Stimulated activated CD8-positive, alpha-beta memory T cell treated with anti-CD3 and anti-CD28 coated beads, Interleukin-15, amount 100 ng/mL, for 1 hour (primary cell): ENCODE measurements around the gene FDXACB1.
"Not testable (repeated sequence)": the region's sequence is repeated elsewhere in the genome, so short reads cannot be mapped to it uniquely, and the experiment has no call there.

Source experiments
- DNase-seq: peaks from one replicate; pipeline ENCODE4 v3.0.0-alpha.2; 2020; ENCODE audit warnings: low read depth

The FDXACB1 gene

GRCh38 chr11:111910676-111911562, 32.0 kb upstream of the FDXACB1 start:
- DNase-seq, result no peak

- no peak for DNase-seq
Measured at GRCh38 chr11:111909378-111909777, 30.4 kb upstream of the FDXACB1 start.

DNA sequence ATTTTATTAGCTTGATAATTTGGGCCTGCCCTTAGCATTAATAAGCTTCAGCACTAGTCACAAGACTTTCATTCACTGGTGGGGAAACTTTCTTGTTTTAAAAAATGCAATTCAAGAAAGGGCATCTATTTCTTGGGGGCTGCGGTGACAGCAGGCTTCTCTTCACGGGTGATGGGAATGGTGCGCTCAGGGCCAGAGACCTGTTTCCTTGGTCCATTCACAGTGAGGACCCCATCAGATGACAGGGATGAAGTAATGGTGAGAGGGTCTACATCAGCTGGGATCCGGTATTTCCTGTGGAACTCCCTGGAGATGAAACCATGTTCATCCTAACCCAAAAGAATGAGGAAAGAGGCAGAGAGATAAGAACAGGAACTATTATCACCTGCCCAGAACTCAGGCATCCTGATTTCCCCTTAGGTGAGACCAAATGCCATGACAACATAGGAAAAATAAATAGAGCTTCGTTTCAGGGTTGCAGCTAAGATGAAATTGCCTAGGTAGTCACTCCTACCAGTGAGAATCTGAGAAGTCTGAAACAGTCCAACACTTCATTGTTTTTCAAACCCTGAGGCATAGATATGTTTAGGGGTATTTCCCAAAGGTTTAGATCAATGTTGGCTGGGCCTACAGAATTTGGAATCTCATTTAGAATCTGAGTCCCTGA, 29.8 kb upstream of the FDXACB1 start:
- no peak for DNase-seq

DNA sequence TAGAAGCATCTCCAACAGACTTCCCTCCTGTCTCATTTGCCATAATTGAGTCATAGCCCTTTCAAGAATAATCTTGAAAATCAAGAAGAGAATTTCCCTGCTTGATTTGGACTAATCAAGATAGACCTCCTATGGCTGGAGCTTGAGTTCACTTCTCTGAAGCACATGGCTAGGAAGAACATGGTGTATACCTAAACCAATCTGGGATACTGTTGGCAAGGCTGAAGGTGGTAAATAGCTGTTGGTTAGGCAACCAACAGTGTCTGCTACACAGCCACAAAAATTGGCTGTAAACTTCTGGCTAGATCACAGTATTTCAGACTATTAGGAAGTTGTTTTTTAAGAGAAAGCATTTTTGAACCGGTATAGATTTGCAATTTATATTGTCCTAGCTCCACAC, 27.7 kb upstream of the FDXACB1 start:
- no peak for DNase-seq

GRCh38 chr11:111905411-111905810, 26.4 kb upstream of the FDXACB1 start:
- DNase-seq, result no peak

DNA sequence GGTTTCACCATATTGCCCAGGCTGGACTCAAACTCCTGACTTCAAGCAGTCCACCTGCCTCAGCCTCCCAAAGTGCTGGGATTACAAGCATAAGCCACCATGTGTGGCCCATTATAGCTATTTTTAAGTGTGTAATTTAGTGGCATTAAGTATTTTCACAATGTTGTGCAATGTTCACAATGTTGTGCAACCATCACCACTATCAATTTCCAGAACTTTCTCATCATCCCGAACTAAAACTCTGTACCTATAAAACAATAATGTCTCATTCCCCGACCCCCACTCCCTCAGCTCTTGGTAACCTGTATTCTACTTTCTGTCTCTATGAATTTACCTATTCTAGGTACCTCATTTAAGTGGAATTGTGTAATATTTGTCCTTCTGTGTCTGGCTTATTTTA, 7.9 kb upstream of the FDXACB1 start:
- no peak for DNase-seq

GRCh38 chr11:111886032-111886431, 7.1 kb upstream of the FDXACB1 start:
- no peak for DNase-seq

- DNase-seq, result not testable (repeated sequence)
Measured at GRCh38 chr11:111885053-111885452, 6.1 kb upstream of the FDXACB1 start.

DNA sequence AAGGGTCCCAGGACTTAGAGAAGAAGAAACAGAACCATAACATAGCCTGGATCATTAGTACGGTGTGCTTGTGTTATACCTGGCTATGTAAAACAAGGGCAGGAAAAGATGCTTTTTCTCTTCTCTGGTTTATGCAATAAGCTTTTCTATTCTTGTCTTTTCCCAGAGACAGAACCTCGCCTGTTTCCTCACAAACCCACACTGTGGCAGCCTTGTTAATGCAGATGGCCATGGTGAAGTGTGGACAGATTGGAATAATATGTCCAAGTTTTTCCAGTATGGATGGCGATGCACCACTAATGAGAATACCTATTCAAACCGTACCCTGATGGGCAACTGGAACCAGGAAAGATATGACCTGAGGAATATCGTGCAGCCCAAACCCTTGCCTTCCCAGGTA, 3.2 kb upstream of the FDXACB1 start:
- no peak for DNase-seq

GRCh38 chr11:111879637-111879960, 634 bp upstream of the FDXACB1 start:
- DNase-seq, result no peak

- DNase-seq, result no peak
Measured at GRCh38 chr11:111878385-111878848, 548 bp downstream of the FDXACB1 start.

DNA sequence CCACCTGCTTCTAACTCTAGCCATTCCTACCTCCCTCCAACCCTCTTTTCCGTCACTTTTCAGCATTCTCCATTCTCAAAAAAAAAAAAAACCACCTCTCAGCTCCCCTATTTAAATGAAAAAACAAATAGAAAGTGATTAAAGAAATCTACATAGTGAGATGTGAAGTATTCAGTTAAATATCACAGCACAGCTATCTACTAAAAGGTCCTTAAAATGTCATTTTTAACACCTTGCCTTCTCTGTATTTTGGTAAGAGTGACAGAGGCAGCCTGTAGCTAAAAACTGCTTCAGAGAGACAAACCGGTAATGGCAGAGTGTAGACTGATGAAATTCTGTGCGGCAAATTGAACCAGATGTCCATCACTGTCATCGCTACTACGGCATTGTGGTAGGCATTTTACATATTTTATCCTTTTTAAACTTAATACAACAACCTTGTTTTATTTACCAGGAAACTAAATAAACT, 7.2 kb downstream of the FDXACB1 start:
- no peak for DNase-seq

GRCh38 chr11:111870886-111871692, 7.9 kb downstream of the FDXACB1 start, which contains the start of gene ALG9:
TSS of gene ALG9 (minus strand) at chr11:111871581. CDS start at chr11:111871482, 99 bp downstream.
- DNase-seq, result peak; percentile 89

DNA sequence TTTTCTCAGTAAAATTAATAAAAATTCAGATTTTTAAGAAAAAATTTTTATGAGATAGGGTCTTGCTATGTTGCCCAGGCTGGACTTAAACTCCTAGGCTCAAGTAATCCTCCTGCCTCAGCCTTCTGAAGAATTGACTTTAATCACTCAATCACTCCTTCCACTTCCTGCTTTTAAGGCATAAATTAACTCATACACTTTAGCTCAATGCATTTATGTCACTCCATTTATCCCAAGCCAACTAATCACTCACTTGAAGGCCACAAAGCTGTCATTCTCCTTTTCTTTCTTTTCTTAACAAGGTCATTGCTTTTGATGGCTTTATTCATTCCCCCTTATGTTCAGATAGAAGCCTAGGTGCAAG, 8.5 kb downstream of the FDXACB1 start:
- no peak for DNase-seq

- no peak for DNase-seq
Measured at GRCh38 chr11:111870113-111870512, 8.9 kb downstream of the FDXACB1 start.

- no peak for DNase-seq
Measured at GRCh38 chr11:111860257-111860656, 18.7 kb downstream of the FDXACB1 start.

DNA sequence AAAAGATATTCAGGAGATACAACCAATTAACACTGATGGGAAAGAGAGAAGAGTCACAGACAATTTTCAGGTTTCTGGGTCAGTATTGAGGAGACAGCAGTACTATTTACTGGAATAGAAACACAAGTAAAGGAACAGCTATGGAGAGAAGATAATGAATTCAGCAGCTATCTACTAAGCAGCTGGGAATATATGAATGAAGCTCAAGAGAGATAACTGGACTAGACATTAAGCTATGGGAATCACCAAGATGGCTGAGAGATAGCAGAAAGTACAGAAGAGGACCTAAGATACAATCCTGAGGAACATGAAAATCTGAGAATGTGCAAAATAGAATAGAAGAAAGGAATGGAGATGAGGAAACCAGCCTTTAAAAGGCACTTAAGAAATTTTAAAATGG, 23.5 kb downstream of the FDXACB1 start:
- no peak for DNase-seq

GRCh38 chr11:111852103-111852502, 26.9 kb downstream of the FDXACB1 start:
- no peak for DNase-seq

- DNase-seq, result no peak
Measured at GRCh38 chr11:111851636-111852035, 27.3 kb downstream of the FDXACB1 start.

- no peak for DNase-seq
Measured at GRCh38 chr11:111851067-111851466, 27.9 kb downstream of the FDXACB1 start.

- no peak for DNase-seq
Measured at GRCh38 chr11:111849631-111850030, 29.3 kb downstream of the FDXACB1 start.

DNA sequence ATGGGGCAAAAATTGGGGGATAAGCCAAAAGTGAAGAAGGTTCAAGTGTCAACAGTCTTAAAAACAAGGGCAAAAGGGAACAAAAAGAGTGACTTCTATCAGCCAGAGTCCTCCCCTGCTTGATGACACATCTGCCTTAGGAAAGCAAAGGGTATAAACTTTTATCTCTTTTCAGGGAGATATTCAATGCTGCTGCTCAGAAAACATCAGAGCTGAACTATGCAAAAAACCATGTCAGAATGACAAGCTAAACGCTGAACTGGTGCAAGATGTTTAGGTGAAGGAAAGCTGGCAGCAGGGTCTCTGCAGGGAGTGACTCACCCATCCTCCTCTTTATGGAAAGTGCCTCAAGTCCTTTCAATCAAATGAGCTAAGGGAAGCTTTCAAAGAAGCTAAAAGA, 32.3 kb downstream of the FDXACB1 start:
- no peak for DNase-seq

- no peak for DNase-seq
Measured at GRCh38 chr11:111846063-111846462, 32.9 kb downstream of the FDXACB1 start.
